GM12878 (cell line): ENCODE results near the gene TSSK2.

Experiments
- CREB1 ChIP-seq: IDR thresholded peaks from 2 replicates; pipeline ENCODE4 v1.6.1; 2012; ENCODE audit warnings: low read depth, mild to moderate bottlenecking, inconsistent platforms
- CTCF ChIP-seq, 3 experiments: IDR thresholded peaks in 2 of 3; conservative IDR thresholded peaks in 1 of 3; 2 replicates each; pipeline ENCODE4 v1.5.1; 2011; ENCODE audit warnings: low read depth in 3 of 3, low read length in 3 of 3, mild to moderate bottlenecking in 3 of 3, control low read depth in 2 of 3, moderate library complexity in 2 of 3, inconsistent platforms in 1 of 3, mixed read lengths in 1 of 3; ENCODE audit not compliant: control insufficient read depth in 2 of 3, insufficient read depth in 1 of 3; ENCODE audit errors: extremely low read depth in 1 of 3
- E2F4 ChIP-seq: IDR thresholded peaks from 2 replicates; pipeline ENCODE4 v1.6.1; 2012; ENCODE audit warnings: low read depth, low read length, improper control_type of control experiment
- EZH2 ChIP-seq: IDR thresholded peaks from 2 replicates; pipeline ENCODE4 v1.6.1; 2012; ENCODE audit warnings: low read depth, mild to moderate bottlenecking, control low read depth, inconsistent platforms, low read length, borderline replicate concordance; ENCODE audit not compliant: control insufficient read depth
- NFYA ChIP-seq: IDR thresholded peaks from 2 replicates; pipeline ENCODE4 v1.6.1; 2011; ENCODE audit warnings: low read depth, mild to moderate bottlenecking, low read length, improper control_type of control experiment, borderline replicate concordance
- POLR2A ChIP-seq: IDR thresholded peaks from 2 replicates; pipeline ENCODE4 v1.6.1; 2011; ENCODE audit warnings: low read depth, mild to moderate bottlenecking, low read length
- RAD21 ChIP-seq: IDR thresholded peaks from 2 replicates; pipeline ENCODE4 v1.6.1; 2011; ENCODE audit warnings: mild to moderate bottlenecking, low read depth, low read length, moderate library complexity; ENCODE audit not compliant: insufficient read depth
- SMAD1 ChIP-seq: fragments of 450-650 bp; IDR thresholded peaks from 2 replicates; pipeline ENCODE4 v1.6.1; 2018; ENCODE audit warnings: mild to moderate bottlenecking, low read depth; ENCODE audit not compliant: partially characterized antibody

DNA sequence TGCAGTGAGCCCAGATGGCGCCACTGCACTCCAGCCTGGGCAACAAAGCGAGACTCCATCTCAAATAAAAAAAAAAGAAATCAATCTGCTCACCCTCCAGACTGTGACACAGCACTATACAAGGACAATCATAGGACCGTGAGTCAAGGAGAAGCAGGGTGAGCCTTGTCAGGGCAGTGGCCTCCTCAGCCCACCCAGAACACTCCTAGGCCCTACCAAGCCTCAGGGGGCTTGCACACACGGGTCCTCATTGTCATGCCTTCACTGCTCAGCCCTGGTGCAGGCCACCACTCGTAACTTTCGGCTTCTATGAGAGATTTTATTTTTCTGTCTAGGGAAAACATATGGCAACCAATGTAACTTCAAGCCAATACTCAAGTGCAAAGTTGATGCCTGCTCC is 44.7 kb upstream of the TSSK2 start:
- no peak for TF ChIP-seq CTCF (IDR thresholded peaks at IDR 0.05 in 2 of 3, conservative IDR thresholded peaks at IDR 0.05 in 1 of 3; ENCODE audit: control insufficient read depth in 2 of 3, extremely low read depth in 1 of 3, insufficient read depth in 1 of 3, low read depth in 3 of 3, low read length in 3 of 3)
- TF ChIP-seq EZH2 = no peak
- TF ChIP-seq CREB1 = no peak
- no peak for TF ChIP-seq POLR2A
- TF ChIP-seq E2F4 = no peak
- no peak for TF ChIP-seq NFYA
- TF ChIP-seq RAD21 = no peak
- no peak for TF ChIP-seq SMAD1
